Midbrain (tissue), 1 donor: ENCODE measurements around the gene GSG1L.

Experiments used
- DNase-seq: peaks from one replicate; lab custom pipeline; 2025; lab: John Stamatoyannopoulos, UW

Gene GSG1L

GRCh38 chr16:28091656-28092055 is 28.1 kb upstream of the GSG1L start:
- no peak for DNase-seq

- no peak for DNase-seq
Observed at GRCh38 chr16:28090646-28091377, 27.3 kb upstream of the GSG1L start.

- no peak for DNase-seq
Observed at GRCh38 chr16:28089992-28090365, 26.5 kb upstream of the GSG1L start.

GRCh38 chr16:28089205-28089991 is 25.9 kb upstream of the GSG1L start:
- DNase-seq, result no peak

GRCh38 chr16:28087675-28088300 is 24.3 kb upstream of the GSG1L start:
- no peak for DNase-seq

GRCh38 chr16:28087140-28087660 is 23.7 kb upstream of the GSG1L start:
- DNase-seq, result no peak

GRCh38 chr16:28086186-28087139 is 22.9 kb upstream of the GSG1L start:
- no peak for DNase-seq

GRCh38 chr16:28085389-28086171 is 22.1 kb upstream of the GSG1L start:
- no peak for DNase-seq

- DNase-seq, result no peak
Observed at GRCh38 chr16:28084209-28084608, 20.7 kb upstream of the GSG1L start.

- no peak for DNase-seq
Observed at GRCh38 chr16:28082624-28083023, 19.1 kb upstream of the GSG1L start.

GRCh38 chr16:28081391-28081968 is 18.0 kb upstream of the GSG1L start:
- no peak for DNase-seq

GRCh38 chr16:28078261-28078660 is 14.7 kb upstream of the GSG1L start:
- DNase-seq, result no peak

GRCh38 chr16:28073836-28074235 is 10.3 kb upstream of the GSG1L start:
- DNase-seq, result no peak

- no peak for DNase-seq
Observed at GRCh38 chr16:28072087-28072486, 8.6 kb upstream of the GSG1L start.

- DNase-seq, result no peak
Observed at GRCh38 chr16:28069971-28070794, 6.7 kb upstream of the GSG1L start.

GRCh38 chr16:28068976-28069375 is 5.5 kb upstream of the GSG1L start:
- no peak for DNase-seq

GRCh38 chr16:28067604-28068379 is 4.3 kb upstream of the GSG1L start:
- DNase-seq, result no peak

GRCh38 chr16:28064706-28065249 is 1.3 kb upstream of the GSG1L start:
- no peak for DNase-seq
